GM12878 (cell line): ENCODE data around the gene YY2. TPM values are rescaled to one million over a fixed set of nuclear protein-coding genes. Genes with fewer than 3 reads are reported as not detected.

Source experiments
- ATAC-seq: fragments of 200-7000 bp; cut with Tn5 transposase; 3 replicates; pipeline ENCODE4 v1.9.1; 2020; ENCODE audit warnings: mild to moderate bottlenecking, moderate library complexity
- BruUV-seq: library from RNA; stranded (reverse); fragments of 400-500 nt; replicated peaks from 2 replicates; lab custom pipeline; 2021; lab: Mats Ljungman, UMichigan
- CTCF ChIA-PET: fragments of 300-600 bp; sonication (Branson Sonifier 250); formaldehyde crosslinking; extraction: SDS; loops from one replicate; lab custom pipeline; 2021; ENCODE audit warnings: inconsistent platforms; lab: Yijun Ruan, JAX
- POLR2A ChIA-PET: fragments of 350-600 bp; formaldehyde crosslinking; extraction: SDS; loops from one replicate; lab custom pipeline; 2021; ENCODE audit warnings: inconsistent platforms; lab: Charles Lee
- RAD21 ChIA-PET: fragments of 300-600 bp; sonication (Branson Sonifier 250); formaldehyde crosslinking; loops from one replicate; lab custom pipeline; 2023; ENCODE audit warnings: antibody characterized with exemption; ENCODE audit not compliant: unreplicated experiment; lab: Charles Lee
- SMC1A ChIA-PET: fragments of 300-600 bp; sonication (Branson Sonifier 250); formaldehyde crosslinking; loops from one replicate; lab custom pipeline; 2023; ENCODE audit not compliant: unreplicated experiment, uncharacterized antibody; lab: Charles Lee
- DNase-seq: peaks from one replicate; pipeline ENCODE4 v3.0.0-alpha.2; 2011; ENCODE audit warnings: low read depth, low spot score
- FAIRE-seq: peaks from 3 replicates; lab custom pipeline; 2011; peaks lifted over from hg19 to GRCh38; lab: Jason Lieb, UNC
- H2AFZ ChIP-seq: 2 replicates; pipeline ENCODE4 v1.6.0; 2011; ENCODE audit warnings: low read depth, low read length, control low read depth; ENCODE audit not compliant: control insufficient read depth
- H3K27ac ChIP-seq: 2 replicates; pipeline ENCODE4 v1.5.1; 2011; ENCODE audit warnings: control low read depth; ENCODE audit not compliant: control insufficient read depth, insufficient read depth
- H3K27me3 ChIP-seq, 2 experiments: replicated peaks in 1 of 2; 2 replicates each; pipeline versions ENCODE4 v1.6.0 to v1.6.1; 2011; ENCODE audit warnings: low read length in 1 of 2; ENCODE audit not compliant: control insufficient read depth in 2 of 2, insufficient read depth in 2 of 2
- H3K36me3 ChIP-seq, 2 experiments: 2 replicates each; pipeline ENCODE4 v1.5.1; 2011; ENCODE audit warnings: low read length in 1 of 2; ENCODE audit not compliant: control insufficient read depth in 2 of 2, insufficient read depth in 2 of 2
- H3K4me1 ChIP-seq: 2 replicates; pipeline ENCODE4 v1.6.1; 2011; ENCODE audit warnings: mild to moderate bottlenecking, low read length, moderate library complexity, mixed read lengths; ENCODE audit not compliant: control insufficient read depth, insufficient read depth
- H3K4me2 ChIP-seq: 2 replicates; pipeline ENCODE4 v1.6.0; 2011; ENCODE audit warnings: control low read depth; ENCODE audit not compliant: control insufficient read depth, insufficient read depth
- H3K4me3 ChIP-seq: fragments of 200-600 bp; sonication (generic); 2 replicates; pipeline ENCODE4 v1.5.1; 2016
- H3K79me2 ChIP-seq: 2 replicates; pipeline ENCODE4 v1.6.0; 2011; ENCODE audit warnings: low read length; ENCODE audit not compliant: control insufficient read depth, insufficient read depth
- H3K9ac ChIP-seq: 2 replicates; pipeline ENCODE4 v1.8.0; 2011; ENCODE audit warnings: low read length, control low read depth, mixed read lengths; ENCODE audit not compliant: control insufficient read depth, insufficient read depth
- H3K9me3 ChIP-seq: replicated peaks from 3 replicates; pipeline ENCODE4 v1.5.1; 2011; ENCODE audit warnings: mild to moderate bottlenecking, low read length; ENCODE audit not compliant: control insufficient read depth, insufficient read depth
- H4K20me1 ChIP-seq: 2 replicates; pipeline ENCODE4 v1.6.0; 2011; ENCODE audit not compliant: control insufficient read depth, insufficient read depth
- CEBPB ChIP-seq, 2 experiments: fragments of 150-350 bp in 1 of 2; IDR thresholded peaks; 2 replicates each; pipeline ENCODE4 v1.6.1; 2012 to 2014; ENCODE audit warnings: low read depth in 2 of 2, low read length in 2 of 2, borderline replicate concordance in 1 of 2, inconsistent platforms in 1 of 2
- ETV6 ChIP-seq, 2 experiments: fragments of 450-650 bp in 1 of 2; IDR thresholded peaks in 1 of 2; conservative IDR thresholded peaks in 1 of 2; 2 replicates each; pipeline ENCODE4 v1.6.1; 2014; ENCODE audit warnings: antibody characterized with exemption in 1 of 2, borderline replicate concordance in 1 of 2, low read depth in 1 of 2, mild to moderate bottlenecking in 1 of 2, moderate library complexity in 1 of 2
- HDGF ChIP-seq: fragments of 450-650 bp; IDR thresholded peaks from 2 replicates; pipeline ENCODE4 v1.6.1; 2016; ENCODE audit warnings: antibody characterized with exemption
- NFXL1 ChIP-seq: fragments of 450-650 bp; IDR thresholded peaks from 2 replicates; pipeline ENCODE4 v1.6.1; 2017; ENCODE audit warnings: antibody characterized with exemption, mild to moderate bottlenecking, borderline replicate concordance
- NFYA ChIP-seq: IDR thresholded peaks from 2 replicates; pipeline ENCODE4 v1.6.1; 2011; ENCODE audit warnings: low read depth, mild to moderate bottlenecking, low read length, improper control_type of control experiment, borderline replicate concordance
- PML ChIP-seq: IDR thresholded peaks from 2 replicates; pipeline ENCODE4 v1.6.1; 2012; ENCODE audit warnings: low read length, inconsistent platforms
- POU2F2 ChIP-seq: IDR thresholded peaks from 3 replicates; pipeline ENCODE4 v1.6.1; 2011; ENCODE audit warnings: low read depth, mild to moderate bottlenecking, low read length, borderline replicate concordance
- SPI1 ChIP-seq: IDR thresholded peaks from 2 replicates; pipeline ENCODE4 v1.6.1; 2011; ENCODE audit warnings: low read depth, mild to moderate bottlenecking, low read length, moderate library complexity, borderline replicate concordance; ENCODE audit not compliant: insufficient read depth
- STAT1 ChIP-seq: fragments of 450-650 bp; conservative IDR thresholded peaks from 2 replicates; pipeline ENCODE4 v1.6.1; 2014; ENCODE audit warnings: antibody characterized with exemption, mild to moderate bottlenecking
- WGBS: methylation state at CpG from one replicate; pipeline ENCODE4 v1.1.6; 2016; ENCODE audit warnings: low lambda C conversion rate; ENCODE audit not compliant: insufficient replicate concordance, insufficient coverage; ENCODE audit errors: missing lambda C conversion rate; 5-methylcytosine and 5-hydroxymethylcytosine counted together
- in situ Hi-C: fragments of 300-500 bp; cut with MboI; formaldehyde crosslinking; loops from 9 replicates; pipeline ENCODE4 v1.14.3; 2018; ENCODE audit warnings: mixed read lengths
- intact Hi-C: fragments of 100-400 bp; cut with micrococcal nuclease; formaldehyde crosslinking; loops from one replicate; pipeline ENCODE4 v1.14.2; 2022; ENCODE audit not compliant: unreplicated experiment
- polyA plus RNA-seq, 11 experiments: library from polyadenylated mRNA; depleted of rRNA in 4 of 11; unstranded in 6 of 11; stranded (reverse) in 5 of 11; fragments of >200 nt; fragmentation: Nextera tagmentation in 4 of 11; fragmentation: Illumina TruSeq in 1 of 11; extraction: Ambion mirVana in 4 of 11; extraction: Trizol in 1 of 11; gene quantifications; 1 replicate in 1 of 11; 2 replicates in 10 of 11; pipeline versions ENCODE4 v1.2.1 to v1.2.3, GENCODE V29; 2011 to 2016; ENCODE audit warnings: inconsistent platforms in 2 of 11, missing spikeins in 2 of 11, low read depth in 1 of 11
- total RNA-seq, 4 experiments: library from RNA; depleted of rRNA in 3 of 4; stranded (reverse); fragments of >200 nt in 3 of 4; fragmentation: Illumina TruSeq in 1 of 4; extraction: Trizol in 1 of 4; gene quantifications; 2 replicates each; pipeline versions ENCODE4 v1.2.1 to v1.2.3, GENCODE V29; 2013 to 2021
- TF ChIP-seq, protein P1 (sequence below): fragments of 450-650 bp; IDR thresholded peaks from 2 replicates; pipeline ENCODE4 v1.6.1; 2017; ENCODE audit warnings: mild to moderate bottlenecking, moderate library complexity
- TF ChIP-seq, protein P2 (sequence below): fragments of 150-350 bp; IDR thresholded peaks from 2 replicates; pipeline ENCODE4 v1.6.1; 2016; ENCODE audit warnings: low read depth, low read length

YY2 gene
- total and polyA plus RNA-seq, 10 of the 15 experiments (the other 5 are each of a cell fraction or from before 2014, with no cell fraction given) = 0.31 to 1.2 (median 0.74) TPM

DNA sequence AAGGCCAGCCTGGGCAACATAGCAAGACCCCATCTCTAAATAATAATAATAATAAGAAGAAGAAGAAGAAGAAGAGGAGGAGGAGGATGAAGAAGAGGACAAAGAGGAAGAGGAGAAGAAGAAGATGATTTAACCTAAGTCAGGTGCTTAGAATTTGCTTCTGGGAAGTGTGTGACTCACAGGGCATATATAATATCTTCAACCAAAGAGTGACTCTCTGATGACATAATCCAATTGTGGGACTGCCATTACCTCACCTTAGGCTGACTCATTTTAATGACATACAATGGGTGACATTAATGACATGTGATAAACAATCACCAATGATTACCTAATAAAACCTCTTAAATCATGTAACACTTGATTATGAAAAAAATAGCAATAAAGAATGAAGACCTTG, 49.1 kb upstream of the YY2 start:
- Histone ChIP-seq H3K27ac (no peak overlapping the region), H2AFZ (no peak overlapping the region), H4K20me1 (no peaks in the 10 kb centered on the region), H3K4me2 (no peak overlapping the region), H3K9me3 (no peaks in the 10 kb centered on the region), H3K4me1 (no peaks in the 10 kb centered on the region), H3K27me3 (no peaks in the 10 kb centered on the region), H3K9ac (no peak overlapping the region), H3K36me3 (no peaks in the 10 kb centered on the region), H3K79me2 (no peaks in the 10 kb centered on the region), H3K4me3 (no peak overlapping the region)
- FAIRE-seq (no peak), ATAC-seq (no peak), DNase-seq (no peak)
- CTCF ChIA-PET = interaction anchor here (0.9 kb wide), 1 partner anchor 11 kb away, joined by 3 read pairs; no protein-coding TSS in a partner anchor
- BruUV-seq = no TSS peak
- intact Hi-C loops = no loop called here
- in situ Hi-C loops = no loop called here
- RAD21 ChIA-PET = no interaction called here
- TF ChIP-seq CEBPB (IDR thresholded peaks at IDR 0.05; ENCODE audit: borderline replicate concordance in 1 of 2, low read depth in 2 of 2, low read length in 2 of 2) (no peak), ETV6 (conservative IDR thresholded peaks at IDR 0.05 in 1 of 2, IDR thresholded peaks at IDR 0.05 in 1 of 2; ENCODE audit: borderline replicate concordance in 1 of 2, low read depth in 1 of 2) (no peak), NFYA (no peak), NFXL1 (no peak), PML (no peak), SPI1 (no peak)
- POLR2A ChIA-PET = no interaction called here
- SMC1A ChIA-PET = interaction anchor here (0.7 kb wide), 1 partner anchor 15 kb away, joined by 3 read pairs; no protein-coding TSS in a partner anchor

DNA sequence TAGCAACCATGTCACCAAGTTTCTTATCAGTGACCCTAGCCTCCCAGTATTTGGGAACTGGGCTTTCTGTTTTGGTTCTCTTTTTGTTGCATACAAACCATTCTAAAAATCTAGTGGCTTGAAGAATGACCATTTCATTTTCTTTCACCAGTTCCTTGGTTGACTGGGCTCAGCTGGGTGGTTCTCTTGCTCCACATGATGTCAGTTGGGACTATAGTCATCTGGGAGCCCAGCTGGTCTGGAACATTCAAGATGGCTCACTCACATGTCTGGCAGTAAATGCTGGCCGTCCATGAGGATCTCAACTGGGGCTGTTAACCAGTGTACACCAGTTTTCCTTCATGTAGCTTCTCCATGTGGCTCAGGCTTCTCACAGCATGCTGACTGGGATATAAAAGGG, 44.0 kb upstream of the YY2 start:
- ATAC-seq (no peak), DNase-seq (no peak), FAIRE-seq (no peak)
- Histone ChIP-seq H2AFZ (no peak overlapping the region), H3K9ac (no peak overlapping the region), H3K27ac (no peak overlapping the region), H3K27me3 (no peaks in the 10 kb centered on the region), H3K9me3 (no peaks in the 10 kb centered on the region), H3K4me2 (no peak overlapping the region), H3K4me3 (no peak overlapping the region), H3K79me2 (no peaks in the 10 kb centered on the region), H3K36me3 (no peaks in the 10 kb centered on the region), H3K4me1 (no peaks in the 10 kb centered on the region), H4K20me1 (no peaks in the 10 kb centered on the region)
- CTCF ChIA-PET = no interaction called here
- SMC1A ChIA-PET = interaction anchor here (0.6 to 0.9 kb wide), 2 partner anchors 13 to 173 kb away, joined by 3 read pairs; no protein-coding TSS in a partner anchor
- intact Hi-C loops (no loop called here), in situ Hi-C loops (no loop called here)
- 6% methylated on average over 1 of the region's 1 CpG for WGBS
- no TSS peak for BruUV-seq
- RAD21 ChIA-PET = no interaction called here
- POLR2A ChIA-PET = no interaction called here
- TF ChIP-seq, protein P1, sequence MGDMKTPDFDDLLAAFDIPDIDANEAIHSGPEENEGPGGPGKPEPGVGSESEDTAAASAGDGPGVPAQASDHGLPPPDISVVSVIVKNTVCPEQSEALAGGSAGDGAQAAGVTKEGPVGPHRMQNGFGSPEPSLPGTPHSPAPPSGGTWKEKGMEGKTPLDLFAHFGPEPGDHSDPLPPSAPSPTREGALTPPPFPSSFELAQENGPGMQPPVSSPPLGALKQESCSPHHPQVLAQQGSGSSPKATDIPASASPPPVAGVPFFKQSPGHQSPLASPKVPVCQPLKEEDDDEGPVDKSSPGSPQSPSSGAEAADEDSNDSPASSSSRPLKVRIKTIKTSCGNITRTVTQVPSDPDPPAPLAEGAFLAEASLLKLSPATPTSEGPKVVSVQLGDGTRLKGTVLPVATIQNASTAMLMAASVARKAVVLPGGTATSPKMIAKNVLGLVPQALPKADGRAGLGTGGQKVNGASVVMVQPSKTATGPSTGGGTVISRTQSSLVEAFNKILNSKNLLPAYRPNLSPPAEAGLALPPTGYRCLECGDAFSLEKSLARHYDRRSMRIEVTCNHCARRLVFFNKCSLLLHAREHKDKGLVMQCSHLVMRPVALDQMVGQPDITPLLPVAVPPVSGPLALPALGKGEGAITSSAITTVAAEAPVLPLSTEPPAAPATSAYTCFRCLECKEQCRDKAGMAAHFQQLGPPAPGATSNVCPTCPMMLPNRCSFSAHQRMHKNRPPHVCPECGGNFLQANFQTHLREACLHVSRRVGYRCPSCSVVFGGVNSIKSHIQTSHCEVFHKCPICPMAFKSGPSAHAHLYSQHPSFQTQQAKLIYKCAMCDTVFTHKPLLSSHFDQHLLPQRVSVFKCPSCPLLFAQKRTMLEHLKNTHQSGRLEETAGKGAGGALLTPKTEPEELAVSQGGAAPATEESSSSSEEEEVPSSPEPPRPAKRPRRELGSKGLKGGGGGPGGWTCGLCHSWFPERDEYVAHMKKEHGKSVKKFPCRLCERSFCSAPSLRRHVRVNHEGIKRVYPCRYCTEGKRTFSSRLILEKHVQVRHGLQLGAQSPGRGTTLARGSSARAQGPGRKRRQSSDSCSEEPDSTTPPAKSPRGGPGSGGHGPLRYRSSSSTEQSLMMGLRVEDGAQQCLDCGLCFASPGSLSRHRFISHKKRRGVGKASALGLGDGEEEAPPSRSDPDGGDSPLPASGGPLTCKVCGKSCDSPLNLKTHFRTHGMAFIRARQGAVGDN = no peak
- TF ChIP-seq POU2F2 (no peak), HDGF (no peak), STAT1 (no peak)
- TF ChIP-seq, protein P2, sequence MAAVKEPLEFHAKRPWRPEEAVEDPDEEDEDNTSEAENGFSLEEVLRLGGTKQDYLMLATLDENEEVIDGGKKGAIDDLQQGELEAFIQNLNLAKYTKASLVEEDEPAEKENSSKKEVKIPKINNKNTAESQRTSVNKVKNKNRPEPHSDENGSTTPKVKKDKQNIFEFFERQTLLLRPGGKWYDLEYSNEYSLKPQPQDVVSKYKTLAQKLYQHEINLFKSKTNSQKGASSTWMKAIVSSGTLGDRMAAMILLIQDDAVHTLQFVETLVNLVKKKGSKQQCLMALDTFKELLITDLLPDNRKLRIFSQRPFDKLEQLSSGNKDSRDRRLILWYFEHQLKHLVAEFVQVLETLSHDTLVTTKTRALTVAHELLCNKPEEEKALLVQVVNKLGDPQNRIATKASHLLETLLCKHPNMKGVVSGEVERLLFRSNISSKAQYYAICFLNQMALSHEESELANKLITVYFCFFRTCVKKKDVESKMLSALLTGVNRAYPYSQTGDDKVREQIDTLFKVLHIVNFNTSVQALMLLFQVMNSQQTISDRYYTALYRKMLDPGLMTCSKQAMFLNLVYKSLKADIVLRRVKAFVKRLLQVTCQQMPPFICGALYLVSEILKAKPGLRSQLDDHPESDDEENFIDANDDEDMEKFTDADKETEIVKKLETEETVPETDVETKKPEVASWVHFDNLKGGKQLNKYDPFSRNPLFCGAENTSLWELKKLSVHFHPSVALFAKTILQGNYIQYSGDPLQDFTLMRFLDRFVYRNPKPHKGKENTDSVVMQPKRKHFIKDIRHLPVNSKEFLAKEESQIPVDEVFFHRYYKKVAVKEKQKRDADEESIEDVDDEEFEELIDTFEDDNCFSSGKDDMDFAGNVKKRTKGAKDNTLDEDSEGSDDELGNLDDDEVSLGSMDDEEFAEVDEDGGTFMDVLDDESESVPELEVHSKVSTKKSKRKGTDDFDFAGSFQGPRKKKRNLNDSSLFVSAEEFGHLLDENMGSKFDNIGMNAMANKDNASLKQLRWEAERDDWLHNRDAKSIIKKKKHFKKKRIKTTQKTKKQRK = no peak
